HG03045 (cell line): ENCODE measurements around the gene KCNQ5.

Experiments used
- ATAC-seq: cut with Tn5 transposase; IDR thresholded peaks from one replicate; pipeline ENCODE4 v1.9.1; 2021; ENCODE audit warnings: mild to moderate bottlenecking, moderate library complexity; ENCODE audit not compliant: unreplicated experiment

The KCNQ5 gene

DNA sequence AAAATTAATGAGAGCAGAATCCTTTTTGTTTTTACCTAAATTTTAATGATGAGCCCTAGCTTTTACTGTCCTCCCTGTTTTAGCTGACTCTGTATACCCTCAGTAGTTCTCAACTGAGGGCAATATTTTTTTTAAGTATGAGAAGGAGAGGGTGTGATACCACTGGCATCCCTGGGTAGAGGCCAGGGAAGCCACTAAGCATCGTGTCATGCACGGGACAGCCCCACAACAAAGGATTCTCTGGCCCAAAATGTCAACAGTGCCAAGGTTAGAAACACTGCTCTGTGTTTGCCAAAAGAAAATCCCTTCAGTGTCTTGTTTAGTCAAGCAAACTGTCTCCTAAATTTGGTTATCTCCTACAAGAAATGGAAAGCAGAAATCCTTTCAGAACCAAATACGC is 210.4 kb downstream of the KCNQ5 start:
- no peak for ATAC-seq

DNA sequence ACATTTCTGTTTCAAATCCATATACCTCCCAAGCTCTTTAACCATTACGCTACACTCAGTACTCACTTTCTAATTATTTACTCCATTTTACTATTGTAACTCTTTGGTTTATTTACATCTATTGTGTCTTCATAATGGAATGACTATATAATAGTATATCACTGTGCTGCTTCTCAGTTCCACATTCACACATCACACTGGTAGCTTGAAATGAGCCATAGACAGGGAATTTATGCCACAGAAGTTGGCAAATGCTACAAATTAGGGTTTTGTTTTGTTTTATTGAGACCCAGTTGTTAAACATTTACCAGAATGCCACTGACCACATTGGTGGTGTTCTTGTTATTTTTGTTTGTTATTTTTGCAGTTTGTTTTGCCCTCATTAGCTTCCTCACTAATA is 213.9 kb downstream of the KCNQ5 start:
- no peak for ATAC-seq

DNA sequence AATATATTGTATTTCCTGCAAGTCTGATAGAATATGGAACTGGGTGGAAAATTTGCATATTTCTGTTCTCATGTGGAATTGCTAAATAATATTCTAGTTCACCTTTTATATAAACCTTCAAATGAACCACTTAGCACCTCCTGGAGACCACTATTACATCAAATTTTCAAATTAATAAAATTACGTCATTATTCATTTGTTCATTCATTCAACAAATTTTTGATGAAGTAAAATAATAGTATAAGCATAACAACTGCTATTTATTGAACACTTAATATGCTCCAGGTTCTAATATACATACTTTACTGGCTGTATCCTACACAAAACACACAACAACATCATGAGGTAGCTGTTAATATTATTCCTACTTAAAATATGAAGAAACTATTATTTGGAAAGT is 215.1 kb downstream of the KCNQ5 start:
- no peak for ATAC-seq

DNA sequence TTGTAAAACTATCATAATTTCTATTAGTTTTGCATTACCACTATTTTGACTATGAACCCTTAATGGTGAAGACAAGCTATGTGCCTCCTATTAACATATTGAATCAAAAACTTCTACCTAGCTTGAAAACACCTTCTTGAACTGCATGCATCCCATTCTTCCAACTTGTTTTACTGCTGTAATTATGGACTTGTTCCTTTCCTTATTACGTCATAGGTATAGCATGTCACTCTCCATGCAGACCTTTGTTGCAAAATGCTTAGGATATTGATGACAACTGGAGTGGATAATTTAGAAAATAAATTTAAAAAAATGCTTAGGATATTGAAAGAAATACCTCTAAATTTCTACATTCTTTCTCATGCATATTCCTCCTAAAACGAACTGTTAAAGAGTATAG is 219.3 kb downstream of the KCNQ5 start:
- ATAC-seq: no peak

- ATAC-seq: no peak
These were observed 220.3 kb downstream of the KCNQ5 start for GRCh38 chr6:72842140-72842539.

DNA sequence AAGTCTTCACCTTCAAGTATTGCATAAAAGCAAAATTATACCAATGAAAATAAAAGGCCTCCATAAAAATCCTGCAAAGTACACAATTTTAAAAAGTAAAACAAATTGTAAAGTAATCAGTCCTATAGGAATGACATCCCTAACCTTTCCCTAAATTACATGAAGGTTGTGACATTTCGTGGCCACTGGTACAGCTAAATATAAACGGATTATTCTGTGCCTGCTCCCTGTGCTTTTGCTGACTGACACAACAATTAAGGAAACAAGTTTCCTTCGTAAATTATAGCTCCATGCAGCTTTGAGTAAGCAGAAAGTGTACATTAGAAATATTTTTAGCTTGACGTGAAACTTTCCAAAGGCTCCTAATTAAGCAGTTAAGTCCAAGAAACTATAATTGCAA is 222.8 kb downstream of the KCNQ5 start:
- ATAC-seq: no peak

DNA sequence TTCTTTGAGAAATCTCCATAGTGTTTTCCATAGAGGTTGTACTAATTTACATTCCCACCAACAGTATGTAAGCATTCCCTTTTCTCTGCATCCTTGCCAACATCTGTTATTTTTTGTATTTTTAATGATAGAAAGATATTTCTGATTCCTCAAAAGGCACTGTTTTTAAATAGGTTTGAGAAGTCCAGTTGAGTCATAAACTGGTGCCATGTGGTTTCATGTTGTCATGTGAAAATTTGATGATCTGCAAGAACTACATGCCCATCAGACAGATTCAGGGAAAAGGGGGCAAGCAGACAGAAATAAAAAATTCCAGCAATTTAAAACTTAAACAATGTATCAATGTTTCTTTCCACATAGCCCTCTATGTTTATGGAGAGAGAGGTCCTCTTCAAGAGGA is 227.5 kb downstream of the KCNQ5 start:
- no peak for ATAC-seq

- no peak for ATAC-seq
These were observed 228.2 kb downstream of the KCNQ5 start for GRCh38 chr6:72850040-72850439.

DNA sequence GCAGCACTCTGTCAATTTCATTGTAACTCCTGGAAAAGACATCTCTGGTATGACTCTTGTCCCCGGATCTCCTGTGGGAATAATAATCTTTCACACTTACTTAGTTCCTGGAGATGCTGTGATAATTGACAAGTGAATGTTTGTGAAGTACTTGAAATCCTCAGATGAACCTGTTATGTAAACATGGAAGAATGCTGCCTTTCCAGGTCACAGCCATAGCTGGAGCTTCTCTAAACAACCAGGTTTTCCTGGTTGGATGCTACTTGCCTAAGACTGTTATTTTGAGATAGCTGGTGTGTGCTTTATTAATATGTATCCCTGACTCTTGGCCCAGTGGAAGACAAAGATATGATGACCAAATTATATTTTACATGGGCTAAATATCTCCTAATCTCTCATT is 228.6 kb downstream of the KCNQ5 start:
- ATAC-seq: no peak

DNA sequence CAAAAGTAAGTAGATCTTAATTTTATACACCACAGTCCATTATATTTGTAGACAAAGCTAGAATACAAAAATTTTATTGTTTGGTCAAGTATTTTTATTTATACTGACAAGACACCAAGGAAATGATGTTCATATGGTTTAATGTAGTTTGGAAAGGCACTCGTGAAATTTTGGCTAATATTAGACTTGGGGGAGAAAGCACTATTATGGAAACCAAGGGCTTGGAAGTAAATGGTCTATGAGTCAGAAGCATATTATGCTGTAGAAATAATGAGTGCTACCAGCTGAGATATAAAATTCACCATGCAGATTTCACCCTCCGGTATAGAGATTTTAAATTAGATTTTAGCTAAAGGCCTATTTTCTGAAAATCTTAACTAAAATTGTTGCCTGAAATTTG is 233.6 kb downstream of the KCNQ5 start:
- no peak for ATAC-seq

- ATAC-seq: no peak
These were observed 234.9 kb downstream of the KCNQ5 start for GRCh38 chr6:72856801-72857200.

- no peak for ATAC-seq
These were observed 236.1 kb downstream of the KCNQ5 start for GRCh38 chr6:72857791-72858585.

DNA sequence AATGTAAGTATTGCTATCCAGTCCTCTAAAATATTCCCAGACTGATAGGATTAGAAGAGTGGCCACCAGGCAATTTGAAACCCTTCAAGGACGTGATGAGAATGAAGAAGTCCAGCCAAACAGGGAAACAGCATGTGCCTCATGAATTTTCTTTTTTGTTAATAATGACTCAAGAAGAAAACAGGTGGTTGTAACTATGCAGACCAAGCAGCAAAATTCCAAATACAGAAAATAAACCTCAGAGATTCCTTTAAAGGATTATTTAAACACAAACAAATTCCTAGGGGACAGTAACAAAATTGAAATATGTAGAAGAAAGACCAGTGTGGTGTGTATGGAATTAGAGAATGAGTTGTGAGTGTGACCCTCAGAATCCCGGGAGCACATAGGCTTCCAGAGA is 239.2 kb downstream of the KCNQ5 start:
- ATAC-seq: no peak

- ATAC-seq: peak; percentile 46
These were observed 240.1 kb downstream of the KCNQ5 start for GRCh38 chr6:72861935-72862432.

GRCh38 chr6:72863131-72863530 is 241.3 kb downstream of the KCNQ5 start:
- ATAC-seq: no peak

DNA sequence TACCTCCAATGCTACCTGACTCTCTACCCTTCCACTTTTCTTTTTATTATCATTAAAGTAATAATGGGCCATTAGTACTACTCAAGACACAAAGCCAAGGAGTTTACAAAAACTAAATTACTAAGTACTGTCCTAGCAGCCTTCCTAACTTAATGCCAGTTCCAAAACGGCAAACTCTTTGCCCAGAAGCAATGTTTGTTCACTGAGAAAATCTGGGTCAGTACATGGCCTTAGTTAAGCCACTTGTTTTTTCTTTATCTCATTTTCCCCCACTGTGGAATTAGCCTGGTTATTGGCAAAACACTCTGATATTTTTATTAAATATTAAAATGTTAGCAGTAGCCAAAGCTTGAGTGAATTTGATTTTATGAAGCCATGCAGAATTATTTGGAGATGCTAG is 242.4 kb downstream of the KCNQ5 start:
- no peak for ATAC-seq

DNA sequence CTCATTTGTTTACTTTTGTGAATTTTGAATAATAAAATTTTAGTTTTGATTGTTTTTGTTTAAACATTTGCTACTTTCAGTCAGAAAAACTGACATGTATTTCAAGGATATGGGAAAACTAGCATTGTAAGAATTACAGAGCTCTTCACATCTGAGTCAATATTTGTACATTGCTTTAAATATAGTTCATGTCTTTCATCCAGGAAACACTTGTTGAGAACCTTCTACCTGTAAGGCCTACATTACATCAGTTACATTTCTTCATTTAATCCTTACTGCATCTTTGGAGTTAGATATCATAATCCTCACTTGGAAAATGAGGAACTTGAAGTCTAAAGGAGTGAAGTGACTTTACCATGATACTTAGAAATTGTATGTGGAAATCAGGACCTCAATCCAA is 242.9 kb downstream of the KCNQ5 start:
- no peak for ATAC-seq

DNA sequence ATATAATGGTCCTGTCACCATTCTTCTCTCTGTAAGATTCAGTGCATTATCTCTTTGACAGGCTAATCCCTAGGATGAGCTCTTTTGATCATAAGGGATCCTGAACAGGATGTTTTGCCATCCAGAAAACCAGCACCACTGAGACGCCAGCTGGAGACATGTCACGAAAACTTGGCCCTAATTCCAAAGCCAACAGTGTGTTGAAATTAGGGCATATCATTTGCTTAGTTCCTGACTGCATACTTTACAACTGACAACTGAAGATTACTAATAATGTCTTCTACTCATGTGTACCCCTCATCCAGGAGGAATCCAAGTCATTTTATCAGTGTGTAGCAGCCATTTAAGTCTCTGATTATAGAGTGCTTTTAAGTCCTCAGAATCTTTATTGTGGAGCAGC is 243.6 kb downstream of the KCNQ5 start:
- ATAC-seq: no peak

DNA sequence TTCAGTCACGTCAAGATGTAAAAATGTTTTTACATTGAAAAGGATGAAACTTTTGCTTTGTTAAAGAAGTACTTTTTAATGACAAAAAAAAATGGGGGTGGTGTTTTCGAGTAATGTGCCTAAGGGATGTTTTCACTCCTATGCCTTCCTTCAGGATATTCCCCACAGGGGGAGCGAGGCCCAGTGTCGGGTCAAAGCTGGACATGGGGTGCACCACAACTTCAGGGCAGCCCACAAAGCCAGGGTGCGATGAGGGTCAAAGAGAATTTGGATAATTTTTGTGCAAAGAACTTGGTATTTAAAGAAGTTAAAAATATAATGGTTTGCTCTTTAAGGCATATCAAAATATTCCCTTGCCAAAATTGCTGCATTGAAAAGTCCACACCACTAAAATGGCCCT is 247.8 kb downstream of the KCNQ5 start:
- no peak for ATAC-seq

GRCh38 chr6:72873433-72873832 is 251.6 kb downstream of the KCNQ5 start:
- no peak for ATAC-seq

- ATAC-seq: no peak
These were observed 254.4 kb downstream of the KCNQ5 start for GRCh38 chr6:72876256-72876655.

GRCh38 chr6:72886170-72886569 is 264.3 kb downstream of the KCNQ5 start:
- ATAC-seq: no peak

GRCh38 chr6:72890233-72890632 is 268.4 kb downstream of the KCNQ5 start:
- no peak for ATAC-seq
